Activated CD4-positive, alpha-beta T cell treated with anti-CD3 and anti-CD28 coated beads, Interleukin-2, amount 10 ng/mL, durations not matched to agents 24 days and 14 days (primary cell): ENCODE data around the gene ZC3H12A. TPM values are rescaled to one million over a fixed set of nuclear protein-coding genes. Genes with fewer than 3 reads are reported as not detected.
"Not testable (repeated sequence)": the region's sequence is repeated elsewhere in the genome, so short reads cannot be mapped to it uniquely, and the experiment has no call there.

ENCODE experiments used
- DNase-seq: peaks from one replicate; pipeline ENCODE4 v3.0.0; 2022
- H3K27ac Mint-ChIP-seq: one replicate; pipeline ENCODE4 v1.8.0; 2022; ENCODE audit warnings: mild to moderate bottlenecking, mixed read lengths
- H3K27me3 Mint-ChIP-seq: one replicate; pipeline ENCODE4 v1.8.0; 2022; ENCODE audit warnings: mixed read lengths
- H3K36me3 Mint-ChIP-seq: one replicate; pipeline ENCODE4 v1.8.0; 2022; ENCODE audit warnings: low read depth, mild to moderate bottlenecking, mixed read lengths
- H3K4me1 Mint-ChIP-seq: one replicate; pipeline ENCODE4 v1.8.0; 2021; ENCODE audit warnings: mixed read lengths
- H3K4me3 Mint-ChIP-seq: one replicate; pipeline ENCODE4 v1.8.0; 2022; ENCODE audit warnings: mild to moderate bottlenecking, moderate library complexity, mixed read lengths
- H3K9me3 Mint-ChIP-seq: one replicate; pipeline ENCODE4 v1.8.0; 2021; ENCODE audit warnings: mixed read lengths
- intact Hi-C: fragments of 100-400 bp; cut with micrococcal nuclease; formaldehyde crosslinking; loops from one replicate; pipeline ENCODE4 v1.15.1; 2023
- total RNA-seq: library from RNA; stranded (reverse); gene quantifications from 2 replicates; pipeline ENCODE4 v1.2.3, GENCODE V29; 2022

The ZC3H12A gene
- total RNA-seq, 1 donor from 2014 or later, result 40.4 TPM

DNA sequence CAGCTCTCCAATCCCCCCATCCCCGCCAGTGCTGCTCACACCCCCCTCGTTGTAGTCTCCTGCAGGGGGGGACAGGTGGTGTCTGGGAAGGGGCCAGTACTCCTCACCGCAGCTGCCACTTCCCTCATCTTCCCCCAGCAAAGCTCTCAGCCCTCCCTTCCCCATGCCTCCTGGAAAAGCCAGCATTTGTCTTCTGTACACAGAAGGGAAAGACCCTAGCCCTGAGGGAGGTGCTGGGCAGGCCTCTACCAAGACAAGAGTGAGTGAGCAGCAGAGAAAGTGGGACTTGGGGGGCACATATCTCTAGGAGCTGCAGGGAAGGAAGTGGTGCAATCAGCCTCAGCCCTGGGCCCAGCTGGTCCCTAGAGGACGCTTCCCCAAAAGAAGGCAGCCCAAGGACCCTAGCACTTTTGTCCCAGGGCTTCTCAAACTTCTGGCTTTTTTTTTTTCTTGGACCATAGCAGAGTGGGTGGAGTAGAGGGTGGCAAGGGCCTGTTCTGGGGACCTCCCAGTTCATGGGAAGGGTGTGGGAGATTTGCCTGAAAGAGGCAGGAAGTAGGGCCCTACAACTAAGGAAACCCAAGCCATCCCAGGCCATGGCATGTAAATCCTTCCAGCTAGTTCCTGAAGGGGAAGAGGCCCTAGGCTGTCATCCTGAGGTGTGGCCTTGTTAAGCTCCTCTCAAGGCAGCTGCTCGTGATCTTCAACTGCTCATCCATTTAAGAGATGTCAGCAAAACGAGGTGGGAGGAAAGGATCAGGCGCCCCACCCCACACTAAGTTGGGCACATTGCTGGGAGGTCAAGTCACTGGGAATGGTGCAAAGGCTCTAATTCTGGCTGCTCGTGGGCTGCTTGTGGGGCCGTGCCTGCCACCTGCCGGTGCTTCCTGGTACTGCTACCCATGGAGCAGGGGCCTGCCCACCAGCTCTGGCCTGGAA is 12.6 kb downstream of the ZC3H12A start:
- no peak overlapping the region for H3K4me3 Mint-ChIP-seq
- H3K9me3 Mint-ChIP-seq, result no peaks in the 10 kb centered on the region
- H3K27ac Mint-ChIP-seq, result peak overlapping the region; percentile 74
- DNase-seq, result peak; percentile 94
- H3K4me1 Mint-ChIP-seq, result peaks cover 15% of the 10 kb centered on the region
- peaks cover 35% of the 10 kb centered on the region for H3K36me3 Mint-ChIP-seq
- intact Hi-C loops, result loop anchor here (1.0 kb wide), 2 partner anchors 14 to 33 kb away; no protein-coding TSS in a partner anchor
- H3K27me3 Mint-ChIP-seq, result no peaks in the 10 kb centered on the region

DNA sequence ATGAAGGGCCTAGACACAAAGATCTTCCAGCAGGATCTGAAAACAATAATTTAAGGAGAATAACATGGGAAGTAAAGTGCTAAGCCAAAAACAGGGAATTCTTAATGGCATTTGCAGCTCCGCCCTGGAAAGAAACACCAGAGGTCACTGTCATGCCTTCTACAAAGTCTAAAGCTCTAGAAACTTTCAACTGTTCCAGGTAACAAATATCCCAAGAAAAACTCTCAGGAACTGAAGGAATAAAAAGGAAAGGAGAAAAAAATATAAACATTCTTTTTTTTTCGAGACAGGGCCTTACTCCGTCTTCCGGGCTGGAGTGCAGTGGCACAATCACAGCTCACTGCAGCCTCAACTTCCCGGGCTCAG is 13.2 kb downstream of the ZC3H12A start:
- Mint-ChIP-seq H3K27me3 (no peaks in the 10 kb centered on the region), H3K27ac (peak overlapping the region; percentile 74), H3K4me1 (peaks cover 12% of the 10 kb centered on the region), H3K36me3 (peaks cover 30% of the 10 kb centered on the region), H3K9me3 (no peaks in the 10 kb centered on the region), H3K4me3 (no peak overlapping the region)
- intact Hi-C loops, result loop anchor here (1.0 kb wide), 2 partner anchors 14 to 33 kb away; no protein-coding TSS in a partner anchor
- DNase-seq, result no peak

DNA sequence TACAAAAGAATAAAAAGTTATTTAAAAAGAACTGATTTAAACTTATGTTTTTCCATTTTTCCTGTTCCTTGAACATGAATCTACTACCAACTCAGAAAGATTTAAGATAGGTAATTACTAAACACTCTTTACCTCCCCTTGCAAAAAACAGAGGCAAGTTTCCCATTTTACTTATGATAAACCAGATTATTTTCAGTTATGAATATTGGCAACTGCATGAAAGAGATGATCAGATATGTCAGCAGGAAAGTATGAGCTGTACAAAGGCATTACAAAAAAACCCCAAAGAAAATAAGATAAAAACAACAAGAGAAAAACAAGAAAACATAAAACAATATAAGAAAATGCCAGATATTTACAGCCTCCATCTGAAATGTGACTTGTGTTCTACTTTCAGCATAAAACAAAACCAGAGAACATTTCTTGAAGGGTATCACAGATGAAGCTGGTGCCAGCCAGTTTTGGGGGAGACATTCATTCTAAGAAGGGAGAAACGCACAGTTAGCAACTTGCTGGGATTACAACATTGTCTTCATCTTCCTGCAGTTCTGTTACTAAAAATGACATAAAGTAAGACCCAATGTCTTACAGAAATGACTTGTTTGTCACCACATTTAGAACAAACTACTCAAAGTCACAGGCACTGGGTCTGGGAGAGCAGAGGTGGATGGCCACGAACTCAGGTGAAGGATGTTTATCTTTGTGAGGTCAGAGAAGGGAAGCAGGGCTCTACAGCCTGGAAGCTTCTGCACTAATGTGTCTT is 19.1 kb downstream of the ZC3H12A start:
- Mint-ChIP-seq H3K27ac (peak overlapping the region; percentile 42), H3K36me3 (peaks cover 32% of the 10 kb centered on the region), H3K27me3 (no peaks in the 10 kb centered on the region), H3K4me1 (peaks cover 6% of the 10 kb centered on the region), H3K9me3 (no peaks in the 10 kb centered on the region), H3K4me3 (no peak overlapping the region)
- DNase-seq, result no peak
- intact Hi-C loops, result no loop called here

DNA sequence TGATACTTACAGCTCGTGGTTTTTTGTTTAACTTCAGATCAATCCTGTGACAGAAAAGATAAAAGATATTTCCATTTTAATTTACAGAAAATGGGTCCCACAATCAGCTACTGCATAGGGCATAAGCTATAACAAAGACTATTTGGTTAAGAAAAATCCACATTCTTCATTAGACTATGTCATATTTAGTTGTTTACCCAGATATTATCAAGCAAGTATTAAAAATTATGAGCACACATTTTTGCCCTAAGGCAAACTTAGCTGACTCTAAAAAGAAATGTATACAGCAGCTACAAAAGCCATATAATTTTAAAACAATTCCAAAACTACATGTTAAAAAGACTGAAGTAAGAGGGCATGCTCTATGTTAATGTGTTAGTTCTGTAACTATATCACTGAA is 21.5 kb downstream of the ZC3H12A start:
- Mint-ChIP-seq H3K4me3 (no peak overlapping the region), H3K36me3 (peaks cover 38% of the 10 kb centered on the region), H3K4me1 (peaks cover 6% of the 10 kb centered on the region), H3K9me3 (no peaks in the 10 kb centered on the region), H3K27me3 (no peaks in the 10 kb centered on the region), H3K27ac (no peak overlapping the region)
- intact Hi-C loops, result no loop called here
- DNase-seq, result no peak

DNA sequence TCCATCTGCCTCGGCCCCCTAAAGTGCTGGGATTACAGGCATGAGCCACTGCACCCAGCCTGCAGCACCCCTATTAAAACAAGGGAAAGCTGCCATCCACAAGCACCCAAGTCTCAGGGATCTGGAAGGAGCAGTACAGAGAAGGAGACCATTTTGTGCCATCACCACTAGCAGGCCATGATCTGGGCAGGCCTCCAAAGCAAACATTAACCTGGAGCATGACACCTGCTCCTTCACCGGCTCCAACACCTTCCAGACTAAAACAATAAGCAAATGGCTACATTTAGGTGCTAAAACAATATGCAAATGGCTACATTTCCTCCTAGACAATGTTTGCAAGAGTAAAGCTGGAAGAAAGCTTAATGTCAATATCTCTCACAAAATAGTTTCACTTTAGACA is 23.5 kb downstream of the ZC3H12A start:
- peaks cover 6% of the 10 kb centered on the region for H3K4me1 Mint-ChIP-seq
- no peaks in the 10 kb centered on the region for H3K9me3 Mint-ChIP-seq
- DNase-seq, result no peak
- H3K27ac Mint-ChIP-seq, result no peak overlapping the region
- intact Hi-C loops, result no loop called here
- H3K4me3 Mint-ChIP-seq, result no peak overlapping the region
- peaks cover 43% of the 10 kb centered on the region for H3K36me3 Mint-ChIP-seq
- no peaks in the 10 kb centered on the region for H3K27me3 Mint-ChIP-seq

DNA sequence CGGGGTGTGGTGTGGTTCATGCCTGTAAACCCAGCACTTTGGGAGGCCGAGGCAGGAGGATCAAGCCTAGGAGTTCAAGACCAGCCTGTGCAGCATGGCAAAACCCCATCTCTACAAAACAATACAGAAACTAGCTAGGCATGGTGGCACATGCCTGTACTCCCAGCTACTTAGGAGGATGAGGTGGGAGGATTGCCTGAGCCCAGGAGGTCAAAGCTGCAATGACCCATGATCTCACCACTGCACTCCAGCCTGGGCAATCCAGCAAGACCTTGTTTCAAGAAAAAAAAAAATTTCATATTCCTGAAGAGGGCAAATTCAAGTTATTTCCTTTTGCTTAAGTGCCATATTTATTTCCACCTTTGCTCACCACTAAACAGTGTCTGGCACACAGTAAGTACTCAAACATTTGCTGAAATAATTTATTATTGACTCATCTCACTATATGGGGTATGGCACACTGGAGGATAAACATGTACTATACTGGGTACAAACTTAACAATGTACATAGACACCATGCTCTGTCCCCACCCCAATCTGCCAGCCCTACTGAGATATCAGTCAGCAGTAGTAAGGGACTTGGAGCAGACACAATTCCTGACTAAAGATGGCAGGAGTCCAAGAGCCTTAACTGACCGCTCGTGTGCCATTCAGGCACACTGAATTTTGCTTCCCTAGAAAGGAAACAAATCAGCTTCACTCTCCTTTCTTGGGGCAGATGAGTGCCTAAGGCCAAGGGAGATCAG is 24.7 kb downstream of the ZC3H12A start:
- Mint-ChIP-seq H3K4me1 (peaks cover 3% of the 10 kb centered on the region), H3K27me3 (no peaks in the 10 kb centered on the region), H3K9me3 (no peaks in the 10 kb centered on the region), H3K4me3 (no peak overlapping the region), H3K27ac (no peak overlapping the region), H3K36me3 (peaks cover 37% of the 10 kb centered on the region)
- intact Hi-C loops, result no loop called here
- DNase-seq, result no peak

DNA sequence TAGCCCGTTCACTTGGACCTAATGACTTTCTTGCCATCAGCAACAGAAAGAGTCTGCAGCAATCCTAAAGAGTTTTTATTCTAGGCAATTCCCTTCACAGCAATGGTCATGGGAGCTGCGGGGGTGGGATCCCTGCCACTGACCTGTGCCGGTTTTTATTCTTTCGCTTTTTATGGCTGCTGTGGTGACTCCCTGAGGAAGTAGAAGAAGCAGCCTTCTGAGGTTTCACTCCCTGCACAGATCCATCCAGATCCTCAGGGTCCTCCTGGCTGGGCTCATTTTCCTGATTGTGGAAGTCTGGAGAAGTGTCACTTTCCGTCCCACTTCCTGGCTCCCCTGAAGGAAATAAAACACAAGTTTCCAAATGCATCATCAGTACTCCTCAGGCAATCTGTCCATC is 27.3 kb downstream of the ZC3H12A start:
- intact Hi-C loops, result no loop called here
- Mint-ChIP-seq H3K4me3 (no peak overlapping the region), H3K36me3 (peaks cover 44% of the 10 kb centered on the region), H3K27me3 (no peaks in the 10 kb centered on the region), H3K27ac (no peak overlapping the region), H3K9me3 (no peaks in the 10 kb centered on the region), H3K4me1 (no peaks in the 10 kb centered on the region)
- DNase-seq, result no peak

DNA sequence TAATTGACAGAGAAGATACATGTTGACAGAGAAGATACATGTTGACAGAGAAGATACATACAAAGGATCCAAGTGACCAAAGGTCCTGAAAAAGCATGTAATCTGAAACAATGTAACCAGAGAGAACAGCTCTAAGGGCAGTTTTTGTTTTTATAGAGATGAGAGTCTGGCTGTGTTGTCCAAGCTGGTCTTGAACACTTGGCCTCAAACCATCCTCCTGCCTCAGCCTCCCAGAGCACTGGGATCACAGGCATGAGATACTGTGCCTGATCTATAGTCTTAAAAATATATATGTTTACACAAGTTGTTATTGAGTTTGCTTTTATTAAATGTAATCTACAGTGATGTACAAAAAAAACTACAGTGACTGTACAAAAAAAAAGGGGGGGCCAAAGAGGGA is 27.7 kb downstream of the ZC3H12A start:
- peaks cover 46% of the 10 kb centered on the region for H3K36me3 Mint-ChIP-seq
- no peak overlapping the region for H3K4me3 Mint-ChIP-seq
- DNase-seq, result no peak
- no peaks in the 10 kb centered on the region for H3K27me3 Mint-ChIP-seq
- intact Hi-C loops, result no loop called here
- H3K27ac Mint-ChIP-seq, result no peak overlapping the region
- H3K4me1 Mint-ChIP-seq, result no peaks in the 10 kb centered on the region
- no peaks in the 10 kb centered on the region for H3K9me3 Mint-ChIP-seq

DNA sequence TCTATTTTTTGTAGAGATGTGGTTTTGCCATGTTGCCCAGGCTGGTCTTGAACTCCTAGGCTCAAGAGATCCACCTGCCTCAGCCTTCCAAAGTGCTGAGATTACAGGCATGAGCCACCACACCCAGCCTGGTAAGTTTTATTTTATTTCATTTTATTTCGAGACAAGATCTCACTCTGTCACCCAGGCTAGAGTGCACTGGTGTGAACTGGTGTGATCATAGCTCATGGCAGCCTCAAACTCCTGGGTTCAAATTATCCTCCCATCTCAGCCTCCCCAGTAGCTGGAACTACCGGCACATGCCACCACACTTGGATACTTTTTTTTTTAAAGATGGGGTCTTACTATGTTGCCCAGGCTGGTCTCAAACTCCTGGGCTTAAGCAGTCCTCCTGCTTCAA is 28.4 kb downstream of the ZC3H12A start:
- intact Hi-C loops, H3K9me3 Mint-ChIP-seq, H3K4me1 Mint-ChIP-seq, H3K27me3 Mint-ChIP-seq, H3K4me3 Mint-ChIP-seq, DNase-seq, H3K27ac Mint-ChIP-seq: not testable (repeated sequence)
- H3K36me3 Mint-ChIP-seq, result peaks cover 49% of the 10 kb centered on the region

DNA sequence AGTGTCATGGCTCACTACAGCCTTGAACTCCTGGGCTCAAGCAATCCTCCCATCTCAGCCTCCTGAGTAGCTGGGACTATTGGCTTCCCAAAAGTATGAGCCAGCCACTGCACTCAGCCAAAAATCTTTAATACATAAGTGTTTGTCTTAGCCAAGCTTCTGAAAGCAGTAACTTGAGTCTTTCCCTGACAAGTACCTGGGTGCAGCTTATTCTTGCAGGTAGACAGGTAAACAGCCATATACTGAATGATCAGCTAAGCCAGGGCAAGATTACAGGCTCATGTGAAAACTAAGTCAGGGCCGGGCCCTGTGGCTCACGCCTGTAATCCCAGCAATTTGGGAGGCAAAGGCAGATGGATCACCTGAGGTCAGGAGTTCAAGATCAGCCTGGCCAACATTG is 32.4 kb downstream of the ZC3H12A start:
- intact Hi-C loops, result no loop called here
- H3K36me3 Mint-ChIP-seq, result peaks cover 47% of the 10 kb centered on the region
- H3K9me3 Mint-ChIP-seq, result no peaks in the 10 kb centered on the region
- no peaks in the 10 kb centered on the region for H3K27me3 Mint-ChIP-seq
- no peak for DNase-seq
- H3K4me3 Mint-ChIP-seq, result no peak overlapping the region
- no peak overlapping the region for H3K27ac Mint-ChIP-seq
- peaks cover 20% of the 10 kb centered on the region for H3K4me1 Mint-ChIP-seq

DNA sequence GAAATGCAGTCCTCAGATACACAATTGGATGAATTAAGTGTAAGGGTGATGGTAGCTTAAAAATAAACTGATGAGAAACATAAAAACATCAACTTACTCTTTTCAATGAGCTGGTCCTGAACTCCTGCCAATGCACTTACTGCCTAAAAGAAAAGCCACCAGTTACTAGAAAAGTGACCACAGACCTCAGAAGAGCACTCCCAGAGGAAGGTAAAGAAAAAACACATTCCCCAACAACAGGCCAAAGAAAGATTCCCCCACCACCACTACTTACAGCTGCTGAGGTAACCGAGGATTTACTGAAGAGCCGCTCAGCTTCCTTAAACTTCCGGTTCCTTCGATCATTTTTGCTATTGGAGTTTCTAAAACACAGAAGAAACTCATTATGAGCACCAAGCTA is 34.8 kb downstream of the ZC3H12A start:
- intact Hi-C loops, result no loop called here
- no peaks in the 10 kb centered on the region for H3K27me3 Mint-ChIP-seq
- H3K9me3 Mint-ChIP-seq, result no peaks in the 10 kb centered on the region
- peaks cover 32% of the 10 kb centered on the region for H3K4me1 Mint-ChIP-seq
- DNase-seq, result no peak
- peak overlapping the region; percentile 26 for H3K27ac Mint-ChIP-seq
- peaks cover 56% of the 10 kb centered on the region for H3K36me3 Mint-ChIP-seq
- H3K4me3 Mint-ChIP-seq, result no peak overlapping the region

DNA sequence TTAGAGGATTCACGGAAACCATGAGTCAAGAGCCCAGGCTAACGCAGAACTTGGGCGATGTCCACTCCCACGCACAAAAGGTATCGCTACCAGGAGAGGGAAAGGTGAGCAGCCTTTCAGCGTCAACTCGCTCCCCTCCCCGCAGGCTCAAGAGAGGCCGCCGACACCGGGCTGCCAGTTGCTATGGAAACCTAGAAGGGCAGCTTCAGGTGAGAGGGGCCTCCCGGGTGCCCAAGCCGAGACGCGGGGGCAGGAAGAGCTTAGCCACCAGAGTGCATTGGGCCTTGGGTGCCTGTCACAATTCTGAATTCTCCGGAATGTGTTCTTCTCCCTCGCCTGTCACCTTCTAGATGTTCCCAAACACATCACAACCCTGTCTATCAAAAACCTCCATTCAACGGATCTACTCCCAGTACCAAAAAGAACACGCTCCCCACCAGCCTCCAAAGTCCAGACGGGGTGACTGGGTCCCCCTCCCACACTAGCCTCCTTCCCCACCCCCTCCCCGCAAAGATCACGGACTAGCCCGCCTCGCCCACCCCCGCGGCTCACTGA is 39.5 kb downstream of the ZC3H12A start:
- H3K4me3 Mint-ChIP-seq, result peak overlapping the region; percentile 98
- H3K4me1 Mint-ChIP-seq, result peaks cover 38% of the 10 kb centered on the region
- H3K27me3 Mint-ChIP-seq, result no peaks in the 10 kb centered on the region
- peak overlapping the region; percentile 96 for H3K27ac Mint-ChIP-seq
- H3K36me3 Mint-ChIP-seq, result peaks cover 34% of the 10 kb centered on the region
- intact Hi-C loops, result loop anchor here (1.0 to 2.0 kb wide), 3 partner anchors 35 to 176 kb away; partner anchors contain the start of gene SNIP1
- DNase-seq, result peak; percentile 85
- H3K9me3 Mint-ChIP-seq, result no peaks in the 10 kb centered on the region

DNA sequence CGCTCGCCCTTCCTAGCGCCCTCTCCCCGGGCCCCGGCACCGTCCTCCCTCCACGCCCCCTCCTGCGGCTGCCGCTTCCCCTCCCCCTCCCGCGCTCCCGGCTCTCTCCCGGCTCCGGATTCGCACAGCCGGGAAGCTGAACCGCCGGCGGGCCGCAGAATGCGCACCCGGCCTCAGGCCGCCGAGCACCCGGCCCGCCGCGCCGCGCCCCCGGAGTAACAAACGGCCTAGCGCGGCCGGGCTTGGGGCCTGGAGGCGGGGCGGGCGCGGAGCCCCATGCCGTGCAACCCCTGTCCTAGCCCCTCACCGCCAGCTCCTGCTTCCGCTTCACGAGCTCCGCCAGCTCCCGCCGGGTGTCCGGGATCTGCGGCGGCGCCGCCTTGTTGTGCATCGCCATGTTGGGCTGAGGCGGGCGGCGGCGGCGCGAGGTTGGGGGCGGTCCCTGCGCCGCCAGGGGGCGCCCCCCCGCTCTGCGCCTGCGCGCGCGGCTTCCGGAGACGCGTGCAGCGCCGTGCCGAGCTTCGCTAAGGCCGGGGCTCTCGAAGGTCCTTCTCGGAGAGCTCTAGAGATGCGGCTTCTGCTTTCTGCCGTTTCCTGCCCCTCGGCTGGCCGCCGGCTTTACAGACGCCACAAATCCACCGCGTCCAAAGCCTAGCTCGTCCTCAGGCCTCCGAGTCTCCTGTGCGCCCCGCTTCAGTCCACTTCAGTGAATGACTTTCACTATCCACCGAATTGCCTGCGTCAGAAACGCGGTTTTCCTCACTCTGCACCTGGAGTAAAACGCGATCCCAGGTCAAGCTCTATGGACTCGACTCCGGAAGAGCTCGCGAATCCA is 40.2 kb downstream of the ZC3H12A start, which contains the start of gene MEAF6:
Gene MEAF6 (minus strand): TSS at position 417 of the 835 bp plus-strand sequence. CDS start 20 bp downstream, at position 397.
- DNase-seq, result peak; percentile 96
- Mint-ChIP-seq H3K36me3 (peaks cover 28% of the 10 kb centered on the region), H3K4me3 (peak within 1 kb of the TSS; percentile 98), H3K4me1 (peaks cover 39% of the 10 kb centered on the region), H3K27me3 (no peaks in the 10 kb centered on the region), H3K27ac (peak within 1 kb of the TSS; percentile 97), H3K9me3 (no peaks in the 10 kb centered on the region)
- intact Hi-C loops, result loop anchor here (1.0 to 2.0 kb wide), 3 partner anchors 35 to 176 kb away; partner anchors contain the start of gene SNIP1
